Activated T-cell treated with anti-CD3 and anti-CD28 coated beads, Interleukin-2, amount 50 U/mL, for 48 hours (primary cell): ENCODE data around the gene SAMD4B.

Experiments
- DNase-seq, 2 experiments: peaks; one replicate each; pipeline ENCODE4 v3.0.0-alpha.2; 2020

Gene SAMD4B

GRCh38 chr19:39397360-39398296 lies 55.4 kb downstream of the SAMD4B start:
- DNase-seq = peak; percentile 96

DNA sequence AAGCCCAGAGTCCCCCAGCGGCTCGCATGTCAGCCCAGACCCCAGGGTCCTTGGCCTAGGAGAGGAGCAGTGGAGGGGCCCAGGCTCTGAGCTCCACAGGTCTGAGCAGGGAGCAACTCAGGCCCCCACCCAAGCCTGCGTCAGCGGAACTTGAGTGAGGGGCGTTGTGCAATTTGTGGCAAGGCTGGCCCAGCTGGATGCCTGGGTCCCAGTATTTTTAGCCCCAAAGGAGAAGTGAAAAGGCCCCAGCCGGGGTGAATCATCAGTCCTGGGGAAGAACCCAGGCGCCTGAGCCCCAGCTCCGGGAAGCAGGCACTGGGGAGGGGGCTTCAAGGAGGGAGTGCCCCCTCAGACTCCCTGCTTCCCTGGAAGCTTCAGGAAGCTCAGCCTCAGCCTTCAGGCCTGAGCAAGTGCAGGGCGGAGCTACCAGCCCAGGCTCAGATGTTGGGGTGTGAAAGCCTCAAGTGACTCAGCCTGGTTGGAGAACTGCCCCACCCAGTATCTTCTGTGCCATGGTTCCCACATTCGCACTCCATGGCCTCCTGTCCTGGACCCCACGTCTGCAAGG lies 56.2 kb downstream of the SAMD4B start:
- DNase-seq = peak; percentile 77 to 78

GRCh38 chr19:39399668-39400050 lies 57.4 kb downstream of the SAMD4B start:
- DNase-seq = no peak

DNA sequence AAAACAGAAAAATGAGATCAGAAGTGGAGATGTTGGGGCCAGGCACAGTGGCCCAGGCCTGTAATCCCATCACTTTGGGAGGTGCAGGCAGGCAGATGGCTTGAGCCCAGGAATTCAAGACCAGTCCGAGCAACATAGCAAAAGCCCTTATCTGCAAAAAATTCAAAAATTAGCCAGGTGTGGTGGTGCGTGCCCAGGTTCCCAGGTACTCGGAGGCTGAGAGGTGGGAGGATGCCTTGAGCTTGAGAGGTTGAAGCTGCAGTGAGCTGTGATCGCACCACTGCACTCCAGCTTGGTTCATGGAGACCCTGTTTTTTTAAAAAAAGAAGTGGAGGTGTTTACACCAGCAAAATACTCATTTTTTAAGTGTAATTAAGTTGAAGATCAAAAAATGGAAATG lies 57.8 kb downstream of the SAMD4B start:
- DNase-seq = no peak

DNA sequence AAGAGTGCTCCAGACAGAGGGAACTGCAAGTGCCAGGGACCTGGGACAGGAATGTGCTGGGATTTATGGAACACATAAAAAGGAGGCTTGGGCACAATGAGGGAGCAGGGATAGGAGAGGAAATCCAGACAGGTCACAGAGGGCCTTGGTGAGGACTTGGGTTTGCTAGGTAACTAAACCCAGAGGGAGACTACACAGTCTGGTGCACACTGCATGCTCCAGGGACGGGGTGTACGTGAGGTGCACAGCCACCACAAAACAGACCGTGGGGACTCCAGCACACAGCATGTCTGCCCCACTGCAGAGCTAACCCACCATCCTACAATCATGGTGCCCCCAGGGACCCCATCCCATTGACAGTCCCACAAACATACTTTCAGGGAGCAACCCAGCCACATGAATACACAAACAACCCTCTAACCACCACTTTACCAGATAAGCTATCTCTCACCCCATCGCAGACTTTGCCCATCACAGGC lies 58.9 kb downstream of the SAMD4B start:
- no peak for DNase-seq

GRCh38 chr19:39401549-39402345 lies 59.5 kb downstream of the SAMD4B start:
- peak; percentile 86 to 88 for DNase-seq

GRCh38 chr19:39402346-39403300 lies 60.4 kb downstream of the SAMD4B start:
- DNase-seq = peak; percentile 89 to 90

- peak; percentile 96 to 97 for DNase-seq
These were observed 61.4 kb downstream of the SAMD4B start for GRCh38 chr19:39403331-39404312.

- no peak for DNase-seq
These were observed 63.2 kb downstream of the SAMD4B start for GRCh38 chr19:39405261-39405957.

DNA sequence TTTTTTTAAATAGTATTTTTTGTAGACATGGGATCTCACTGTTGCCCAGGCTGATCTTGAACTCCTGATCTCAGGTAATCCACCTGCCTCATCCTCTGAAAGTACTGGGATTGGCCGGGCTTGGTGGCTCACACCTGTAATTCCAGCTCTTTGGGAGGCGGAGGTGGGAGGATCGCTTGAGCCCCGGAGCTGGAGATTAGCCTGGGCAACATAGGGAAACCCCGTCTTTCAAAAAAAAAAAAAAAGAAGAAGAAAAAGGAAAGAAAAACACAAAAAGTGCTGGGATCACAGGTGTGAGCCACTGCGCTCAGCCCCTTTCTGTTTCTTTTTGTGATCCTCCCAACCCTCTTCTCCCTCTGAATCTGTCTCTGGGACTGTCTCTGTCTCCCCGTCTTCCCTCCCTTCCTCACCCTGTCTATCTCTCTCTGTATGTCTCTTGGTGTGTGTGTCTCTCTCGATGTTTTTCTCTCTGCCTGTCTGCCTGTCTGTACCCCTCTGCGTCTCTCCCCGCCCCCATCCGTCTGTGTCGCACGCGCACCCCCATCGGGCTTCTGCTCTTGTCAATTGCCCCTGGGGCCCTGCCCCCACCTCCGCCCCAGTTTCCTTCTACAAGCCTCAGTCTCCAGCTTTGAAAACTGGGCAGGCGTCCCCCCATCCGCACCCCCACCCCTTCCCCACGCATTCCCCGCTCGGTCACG lies 63.9 kb downstream of the SAMD4B start:
- DNase-seq = peak; percentile 91

DNA sequence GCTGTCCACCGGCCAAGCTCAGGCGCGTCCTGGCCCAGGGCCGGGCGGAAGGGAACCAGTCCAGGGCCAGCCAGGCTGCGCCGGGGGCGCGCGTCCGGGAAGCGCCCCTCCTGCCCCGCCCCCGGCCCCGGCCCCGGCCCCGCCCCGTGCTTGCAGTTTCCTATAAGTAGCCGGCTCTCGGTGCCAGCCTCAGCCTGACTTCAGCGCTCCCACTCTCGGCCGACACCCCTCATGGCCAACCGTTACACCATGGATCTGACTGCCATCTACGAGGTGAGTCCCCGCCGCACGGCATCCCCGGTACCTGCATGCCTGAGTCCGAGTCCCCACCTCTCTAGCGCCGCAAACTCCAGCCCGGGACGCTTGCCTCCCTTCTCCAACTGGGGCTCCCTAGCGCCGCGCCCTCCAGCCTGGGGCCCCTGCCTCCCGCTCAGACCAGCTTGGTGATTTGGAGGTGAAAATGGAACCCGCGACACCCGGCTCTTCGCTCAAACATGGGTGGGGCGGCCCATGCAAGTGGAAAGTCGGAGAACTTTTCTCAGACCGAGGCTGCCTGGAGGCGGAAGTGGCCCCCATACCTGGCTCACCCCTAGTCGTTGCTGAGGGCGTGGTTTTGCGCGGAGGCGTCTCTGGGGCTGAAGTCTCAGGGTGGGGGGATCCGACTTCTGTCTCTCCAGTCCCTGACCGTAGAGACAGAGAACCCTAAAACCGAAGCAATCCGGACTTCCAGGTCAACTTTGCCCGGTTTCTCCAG lies 64.6 kb downstream of the SAMD4B start, which contains the start of gene ZFP36:
TSS of gene ZFP36 (plus strand) at position 192 of the 754 bp plus-strand sequence. CDS start at position 250, 58 bp downstream.
- DNase-seq = peak; percentile 93

DNA sequence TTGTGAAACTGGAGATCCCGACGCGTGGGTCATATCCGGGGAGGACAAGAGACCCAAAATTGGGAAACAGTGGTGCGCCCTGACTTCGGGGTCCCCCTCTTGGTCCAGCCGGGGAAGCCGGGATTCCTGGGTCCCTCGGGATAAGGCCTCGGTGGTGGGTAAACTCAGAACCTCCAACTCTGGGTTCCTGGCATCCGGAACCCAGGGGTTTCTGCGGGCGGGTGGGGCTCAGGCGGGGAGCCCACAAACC lies 65.1 kb downstream of the SAMD4B start:
- no peak for DNase-seq

GRCh38 chr19:39407660-39408391 lies 65.6 kb downstream of the SAMD4B start:
- peak; percentile 65 to 72 for DNase-seq

- DNase-seq = peak; percentile 54 to 59
These were observed 66.4 kb downstream of the SAMD4B start for GRCh38 chr19:39408392-39409207.

GRCh38 chr19:39409208-39410016 lies 67.2 kb downstream of the SAMD4B start:
- peak; percentile 85 to 88 for DNase-seq
